SK-N-SH treated with all-trans-retinoic acid at 6 μM for 48 hours (cell line): ENCODE data around the gene FGF19.
A peak's percentile ranks its signal among the peaks of the same experiment; 100 is the strongest.

Source experiments
- ATAC-seq: fragments of 200-7000 bp; cut with Tn5 transposase; 3 replicates; pipeline ENCODE4 v1.9.1; 2020; ENCODE audit warnings: mild to moderate bottlenecking, moderate library complexity
- ARNTL ChIP-seq: fragments of 450-650 bp; formaldehyde crosslinking; IDR thresholded peaks from 2 replicates; pipeline ENCODE4 v1.5.0; 2020; ENCODE audit warnings: low read depth, mild to moderate bottlenecking, moderate library complexity, borderline replicate concordance
- BACH2 ChIP-seq: fragments of 250-450 bp; sonication (Bioruptor Pico); IDR thresholded peaks from 2 replicates; pipeline ENCODE4 v1.9.0; 2021; ENCODE audit warnings: mild to moderate bottlenecking, borderline replicate concordance
- CSDC2 ChIP-seq: fragments of 250-450 bp; sonication (Bioruptor Pico); IDR thresholded peaks from 2 replicates; pipeline ENCODE4 v1.5.0; 2020; ENCODE audit warnings: mild to moderate bottlenecking, moderate library complexity
- ESRRG ChIP-seq: fragments of 250-450 bp; sonication (Bioruptor Pico); IDR thresholded peaks from 2 replicates; pipeline ENCODE4 v1.6.1; 2021; ENCODE audit warnings: mild to moderate bottlenecking
- GLIS3 ChIP-seq: fragments of 250-450 bp; sonication (Bioruptor Pico); IDR thresholded peaks from 2 replicates; pipeline ENCODE4 v1.5.0; 2020; ENCODE audit warnings: mild to moderate bottlenecking, moderate library complexity
- ISL1 ChIP-seq: fragments of 250-450 bp; sonication (Bioruptor Pico); IDR thresholded peaks from 2 replicates; pipeline ENCODE4 v2.1.2; 2022; ENCODE audit warnings: mild to moderate bottlenecking, moderate library complexity
- OSR1 ChIP-seq: fragments of 250-450 bp; sonication (Bioruptor Pico); IDR thresholded peaks from 2 replicates; pipeline ENCODE4 v1.8.0; 2022; ENCODE audit warnings: moderate library complexity, mild to moderate bottlenecking, inconsistent platforms
- PPARA ChIP-seq: fragments of 250-450 bp; sonication (Bioruptor Pico); IDR thresholded peaks from 2 replicates; pipeline ENCODE4 v1.5.0; 2020; ENCODE audit warnings: mild to moderate bottlenecking, borderline replicate concordance
- RARB ChIP-seq: fragments of 250-450 bp; sonication (Bioruptor Pico); IDR thresholded peaks from 2 replicates; pipeline ENCODE4 v1.8.0; 2021; ENCODE audit warnings: mild to moderate bottlenecking, moderate library complexity
- SNAI2 ChIP-seq: fragments of 250-450 bp; sonication (Bioruptor Pico); IDR thresholded peaks from 2 replicates; pipeline ENCODE4 v1.5.0; 2020; ENCODE audit warnings: mild to moderate bottlenecking, moderate library complexity
- TCF4 ChIP-seq: fragments of 250-450 bp; sonication (Bioruptor Pico); IDR thresholded peaks from 2 replicates; pipeline ENCODE4 v1.8.0; 2021; ENCODE audit warnings: mild to moderate bottlenecking, moderate library complexity, borderline replicate concordance
- TOX ChIP-seq: fragments of 250-450 bp; sonication (Bioruptor Pico); IDR thresholded peaks from 2 replicates; pipeline ENCODE4 v1.8.0; 2021; ENCODE audit warnings: mild to moderate bottlenecking, moderate library complexity, borderline replicate concordance
- ZC3H10 ChIP-seq: fragments of 250-450 bp; sonication (Bioruptor Pico); IDR thresholded peaks from 2 replicates; pipeline ENCODE4 v1.5.1; 2021; ENCODE audit warnings: mild to moderate bottlenecking, moderate library complexity
- ZFP3 ChIP-seq: fragments of 250-450 bp; sonication (Bioruptor Pico); IDR thresholded peaks from 2 replicates; pipeline ENCODE4 v1.5.0; 2020; ENCODE audit warnings: mild to moderate bottlenecking, moderate library complexity
- ZFP30 ChIP-seq: fragments of 450-650 bp; formaldehyde crosslinking; IDR thresholded peaks from 2 replicates; pipeline ENCODE4 v1.5.0; 2022; ENCODE audit warnings: mild to moderate bottlenecking, moderate library complexity
- ZNF565 ChIP-seq: fragments of 450-650 bp; formaldehyde crosslinking; conservative IDR thresholded peaks from 2 replicates; pipeline ENCODE4 v1.5.0; 2020; ENCODE audit warnings: low read depth, mild to moderate bottlenecking, moderate library complexity
- ZNF70 ChIP-seq: fragments of 450-650 bp; formaldehyde crosslinking; IDR thresholded peaks from 2 replicates; pipeline ENCODE4 v1.5.0; 2020; ENCODE audit warnings: mild to moderate bottlenecking, moderate library complexity
- ZNF8 ChIP-seq: fragments of 450-650 bp; formaldehyde crosslinking; IDR thresholded peaks from 2 replicates; pipeline ENCODE4 v1.5.0; 2020; ENCODE audit warnings: mild to moderate bottlenecking, moderate library complexity
- TF ChIP-seq, protein P1 (sequence below): fragments of 250-450 bp; sonication (Bioruptor Pico); IDR thresholded peaks from 2 replicates; pipeline ENCODE4 v1.5.1; 2021; ENCODE audit warnings: mild to moderate bottlenecking, moderate library complexity
- TF ChIP-seq, protein P2 (sequence below): fragments of 250-450 bp; sonication (Bioruptor Pico); IDR thresholded peaks from 2 replicates; pipeline ENCODE4 v1.5.1; 2020; ENCODE audit warnings: low read depth, mild to moderate bottlenecking, moderate library complexity
- TF ChIP-seq, protein P3 (sequence below): fragments of 250-450 bp; sonication (Bioruptor Pico); IDR thresholded peaks from 2 replicates; pipeline ENCODE4 v1.5.0; 2020; ENCODE audit warnings: mild to moderate bottlenecking, moderate library complexity
- TF ChIP-seq, protein P4 (sequence below): fragments of 250-450 bp; sonication (Bioruptor Pico); IDR thresholded peaks from 2 replicates; pipeline ENCODE4 v1.8.0; 2020; ENCODE audit warnings: mild to moderate bottlenecking, moderate library complexity, borderline replicate concordance

Gene FGF19

DNA sequence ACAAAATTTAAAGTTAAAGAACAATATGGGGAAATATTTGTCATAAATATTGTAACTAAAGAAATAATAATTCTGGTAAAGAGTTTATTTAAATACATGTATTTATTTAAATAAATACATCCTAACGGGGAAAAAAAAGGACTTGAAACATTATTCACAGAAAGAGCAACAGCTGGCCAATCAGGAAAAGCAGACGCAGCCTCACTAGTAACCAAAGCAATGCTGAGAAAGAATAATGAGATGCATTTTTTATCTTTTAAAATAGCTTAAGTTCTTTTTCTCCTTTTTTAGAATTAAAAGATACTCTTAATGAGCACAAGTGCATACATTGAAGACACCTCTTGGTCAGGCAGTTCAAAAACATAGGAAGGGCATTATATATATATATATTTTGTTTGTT, 26.1 kb downstream of the FGF19 start:
- TF ChIP-seq, protein P1, sequence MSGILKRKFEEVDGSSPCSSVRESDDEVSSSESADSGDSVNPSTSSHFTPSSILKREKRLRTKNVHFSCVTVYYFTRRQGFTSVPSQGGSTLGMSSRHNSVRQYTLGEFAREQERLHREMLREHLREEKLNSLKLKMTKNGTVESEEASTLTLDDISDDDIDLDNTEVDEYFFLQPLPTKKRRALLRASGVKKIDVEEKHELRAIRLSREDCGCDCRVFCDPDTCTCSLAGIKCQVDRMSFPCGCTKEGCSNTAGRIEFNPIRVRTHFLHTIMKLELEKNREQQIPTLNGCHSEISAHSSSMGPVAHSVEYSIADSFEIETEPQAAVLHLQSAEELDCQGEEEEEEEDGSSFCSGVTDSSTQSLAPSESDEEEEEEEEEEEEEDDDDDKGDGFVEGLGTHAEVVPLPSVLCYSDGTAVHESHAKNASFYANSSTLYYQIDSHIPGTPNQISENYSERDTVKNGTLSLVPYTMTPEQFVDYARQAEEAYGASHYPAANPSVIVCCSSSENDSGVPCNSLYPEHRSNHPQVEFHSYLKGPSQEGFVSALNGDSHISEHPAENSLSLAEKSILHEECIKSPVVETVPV (CRISPR knock-in tag), result no peak
- TF ChIP-seq, protein P2, sequence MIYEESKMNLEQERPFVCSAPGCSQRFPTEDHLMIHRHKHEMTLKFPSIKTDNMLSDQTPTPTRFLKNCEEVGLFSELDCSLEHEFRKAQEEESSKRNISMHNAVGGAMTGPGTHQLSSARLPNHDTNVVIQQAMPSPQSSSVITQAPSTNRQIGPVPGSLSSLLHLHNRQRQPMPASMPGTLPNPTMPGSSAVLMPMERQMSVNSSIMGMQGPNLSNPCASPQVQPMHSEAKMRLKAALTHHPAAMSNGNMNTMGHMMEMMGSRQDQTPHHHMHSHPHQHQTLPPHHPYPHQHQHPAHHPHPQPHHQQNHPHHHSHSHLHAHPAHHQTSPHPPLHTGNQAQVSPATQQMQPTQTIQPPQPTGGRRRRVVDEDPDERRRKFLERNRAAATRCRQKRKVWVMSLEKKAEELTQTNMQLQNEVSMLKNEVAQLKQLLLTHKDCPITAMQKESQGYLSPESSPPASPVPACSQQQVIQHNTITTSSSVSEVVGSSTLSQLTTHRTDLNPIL (CRISPR knock-in tag), result no peak
- TF ChIP-seq, protein P3, sequence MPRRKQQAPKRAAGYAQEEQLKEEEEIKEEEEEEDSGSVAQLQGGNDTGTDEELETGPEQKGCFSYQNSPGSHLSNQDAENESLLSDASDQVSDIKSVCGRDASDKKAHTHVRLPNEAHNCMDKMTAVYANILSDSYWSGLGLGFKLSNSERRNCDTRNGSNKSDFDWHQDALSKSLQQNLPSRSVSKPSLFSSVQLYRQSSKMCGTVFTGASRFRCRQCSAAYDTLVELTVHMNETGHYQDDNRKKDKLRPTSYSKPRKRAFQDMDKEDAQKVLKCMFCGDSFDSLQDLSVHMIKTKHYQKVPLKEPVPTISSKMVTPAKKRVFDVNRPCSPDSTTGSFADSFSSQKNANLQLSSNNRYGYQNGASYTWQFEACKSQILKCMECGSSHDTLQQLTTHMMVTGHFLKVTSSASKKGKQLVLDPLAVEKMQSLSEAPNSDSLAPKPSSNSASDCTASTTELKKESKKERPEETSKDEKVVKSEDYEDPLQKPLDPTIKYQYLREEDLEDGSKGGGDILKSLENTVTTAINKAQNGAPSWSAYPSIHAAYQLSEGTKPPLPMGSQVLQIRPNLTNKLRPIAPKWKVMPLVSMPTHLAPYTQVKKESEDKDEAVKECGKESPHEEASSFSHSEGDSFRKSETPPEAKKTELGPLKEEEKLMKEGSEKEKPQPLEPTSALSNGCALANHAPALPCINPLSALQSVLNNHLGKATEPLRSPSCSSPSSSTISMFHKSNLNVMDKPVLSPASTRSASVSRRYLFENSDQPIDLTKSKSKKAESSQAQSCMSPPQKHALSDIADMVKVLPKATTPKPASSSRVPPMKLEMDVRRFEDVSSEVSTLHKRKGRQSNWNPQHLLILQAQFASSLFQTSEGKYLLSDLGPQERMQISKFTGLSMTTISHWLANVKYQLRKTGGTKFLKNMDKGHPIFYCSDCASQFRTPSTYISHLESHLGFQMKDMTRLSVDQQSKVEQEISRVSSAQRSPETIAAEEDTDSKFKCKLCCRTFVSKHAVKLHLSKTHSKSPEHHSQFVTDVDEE, result no peak
- TF ChIP-seq SNAI2 (CRISPR knock-in tag), result no peak
- TF ChIP-seq ISL1 (CRISPR knock-in tag), result no peak
- no peak for TF ChIP-seq ZC3H10
- TF ChIP-seq TOX (CRISPR knock-in tag), result no peak
- TF ChIP-seq, protein P4, sequence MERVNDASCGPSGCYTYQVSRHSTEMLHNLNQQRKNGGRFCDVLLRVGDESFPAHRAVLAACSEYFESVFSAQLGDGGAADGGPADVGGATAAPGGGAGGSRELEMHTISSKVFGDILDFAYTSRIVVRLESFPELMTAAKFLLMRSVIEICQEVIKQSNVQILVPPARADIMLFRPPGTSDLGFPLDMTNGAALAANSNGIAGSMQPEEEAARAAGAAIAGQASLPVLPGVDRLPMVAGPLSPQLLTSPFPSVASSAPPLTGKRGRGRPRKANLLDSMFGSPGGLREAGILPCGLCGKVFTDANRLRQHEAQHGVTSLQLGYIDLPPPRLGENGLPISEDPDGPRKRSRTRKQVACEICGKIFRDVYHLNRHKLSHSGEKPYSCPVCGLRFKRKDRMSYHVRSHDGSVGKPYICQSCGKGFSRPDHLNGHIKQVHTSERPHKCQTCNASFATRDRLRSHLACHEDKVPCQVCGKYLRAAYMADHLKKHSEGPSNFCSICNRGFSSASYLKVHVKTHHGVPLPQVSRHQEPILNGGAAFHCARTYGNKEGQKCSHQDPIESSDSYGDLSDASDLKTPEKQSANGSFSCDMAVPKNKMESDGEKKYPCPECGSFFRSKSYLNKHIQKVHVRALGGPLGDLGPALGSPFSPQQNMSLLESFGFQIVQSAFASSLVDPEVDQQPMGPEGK (CRISPR knock-in tag), result no peak
- no peak for TF ChIP-seq ZNF70 (CRISPR knock-in tag)
- no peak for TF ChIP-seq TCF4 (CRISPR knock-in tag)
- TF ChIP-seq CSDC2, result no peak
- no peak for TF ChIP-seq ARNTL (CRISPR knock-in tag)
- TF ChIP-seq RARB (CRISPR knock-in tag), result no peak
- TF ChIP-seq ZFP3 (CRISPR knock-in tag), result no peak
- no peak for TF ChIP-seq GLIS3 (CRISPR knock-in tag)
- no peak for TF ChIP-seq ZNF565 (CRISPR knock-in tag)
- TF ChIP-seq BACH2 (CRISPR knock-in tag), result no peak
- no peak for TF ChIP-seq ZNF8 (CRISPR knock-in tag)
- no peak for TF ChIP-seq PPARA (CRISPR knock-in tag)
- ATAC-seq, result no peak

DNA sequence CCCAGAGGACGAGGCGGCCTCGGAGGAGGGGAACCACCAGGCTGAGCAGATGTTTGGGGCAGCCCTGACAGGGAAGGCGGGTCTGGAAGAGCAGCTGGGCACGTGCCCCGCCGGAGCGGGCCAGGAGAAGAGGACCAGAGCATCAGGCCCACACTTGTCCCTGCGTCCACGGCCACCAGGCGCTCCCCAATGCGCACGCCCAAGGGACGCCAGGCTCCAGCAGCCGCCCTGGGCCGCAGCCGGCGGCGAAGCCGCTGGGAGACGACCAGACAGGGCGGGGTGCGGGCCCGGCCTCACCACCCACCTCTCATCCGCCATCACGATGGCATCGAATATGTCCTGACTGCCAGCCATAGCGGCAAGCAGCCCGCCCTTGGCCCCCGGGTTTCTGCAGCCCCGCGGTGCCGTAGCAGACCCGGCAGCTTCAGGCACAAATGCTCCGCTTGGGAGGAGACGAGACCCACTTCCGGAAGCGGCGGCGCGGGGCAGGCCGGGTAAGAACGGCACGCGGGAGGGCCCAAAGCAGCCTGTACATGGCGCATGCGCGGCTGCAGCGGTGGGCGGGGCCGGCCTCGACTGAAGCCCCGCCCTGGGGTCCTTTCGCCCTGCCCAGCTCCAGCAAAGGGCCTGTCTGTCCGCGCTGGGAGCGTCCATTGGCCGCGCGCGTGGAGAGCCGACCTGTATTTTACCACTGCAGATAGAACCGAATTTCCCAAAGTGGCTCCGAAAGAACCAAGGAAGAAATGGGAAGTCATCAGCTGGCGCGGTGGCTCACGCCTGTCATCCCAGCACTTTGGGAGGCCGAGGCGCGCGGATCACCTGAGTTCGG, 28.7 kb downstream of the FGF19 start, which contains the start of gene LTO1:
Gene LTO1, minus strand, starts transcription at position 468 of the 829 bp plus-strand sequence. Its CDS starts 114 bp downstream, at position 354.
- peak; percentile 29; the same call in 1 of the 2 replicates for TF ChIP-seq ZNF70 (CRISPR knock-in tag)
- TF ChIP-seq TOX (CRISPR knock-in tag), result no peak
- TF ChIP-seq, all 23 proteins: peak for 1
- peak; percentile 96 for ATAC-seq

DNA sequence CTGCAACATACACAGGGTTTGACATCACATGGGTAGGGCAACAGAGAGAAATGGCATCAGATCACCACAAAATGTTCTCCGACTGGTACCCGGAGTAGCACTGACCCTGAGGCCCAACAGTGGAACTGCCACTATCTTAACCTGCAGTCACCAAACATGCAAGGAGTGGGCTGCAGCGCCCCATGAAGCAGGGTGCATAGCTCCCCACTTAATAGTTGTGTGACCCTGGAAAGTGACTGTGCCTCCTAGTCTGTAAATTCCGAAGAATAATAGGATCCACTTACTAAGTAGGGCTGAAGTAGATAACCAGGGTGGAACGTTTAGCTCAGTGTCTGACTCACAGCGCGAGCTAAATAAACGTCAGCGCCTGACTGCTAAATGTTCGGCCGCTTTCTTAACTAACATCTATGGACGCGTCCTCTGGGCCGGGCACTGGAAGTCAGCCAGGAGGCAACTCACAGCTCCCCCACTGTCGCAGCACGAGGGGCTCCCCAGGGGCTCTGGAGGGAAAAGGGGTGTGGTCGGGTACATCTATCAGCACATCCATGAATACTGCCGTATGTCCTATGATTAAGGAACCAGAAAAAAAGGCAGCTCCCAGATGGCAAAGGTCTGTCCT, 29.4 kb downstream of the FGF19 start:
- ATAC-seq, result peak; percentile 53
- no peak for TF ChIP-seq OSR1 (CRISPR knock-in tag)
- no peak for TF ChIP-seq SNAI2 (CRISPR knock-in tag)
- TF ChIP-seq ZFP30 (CRISPR knock-in tag), result no peak
- TF ChIP-seq ESRRG (CRISPR knock-in tag), result no peak
- no peak for TF ChIP-seq BACH2 (CRISPR knock-in tag)
- TF ChIP-seq, protein P4 (CRISPR knock-in tag), result no peak
- TF ChIP-seq TCF4 (CRISPR knock-in tag), result no peak
- no peak for TF ChIP-seq TOX (CRISPR knock-in tag)
- TF ChIP-seq, protein P1 (CRISPR knock-in tag), result no peak
- no peak for TF ChIP-seq ZNF565 (CRISPR knock-in tag)
- TF ChIP-seq ZC3H10, result no peak
- no peak for TF ChIP-seq ZFP3 (CRISPR knock-in tag)
